GM10248 (cell line): ENCODE measurements around the gene FRMD3.

Source experiments
- CTCF ChIA-PET: fragments of 300-600 bp; sonication (Branson Sonifier 250); formaldehyde crosslinking; extraction: SDS; loops from one replicate; lab custom pipeline; 2021; ENCODE audit warnings: antibody characterized with exemption; lab: Yijun Ruan, JAX
- POLR2A ChIA-PET: fragments of 350-650 bp; sonication (Branson Sonifier 250); formaldehyde crosslinking; extraction: SDS; loops from one replicate; lab custom pipeline; 2020; ENCODE audit warnings: antibody characterized with exemption; lab: Yijun Ruan, JAX
- DNase-seq: peaks from one replicate; pipeline ENCODE4 v3.0.0; 2012; ENCODE audit errors: extremely low spot score
- CTCF ChIP-seq: IDR thresholded peaks from 2 replicates; pipeline ENCODE4 v1.5.1; 2012; ENCODE audit warnings: mild to moderate bottlenecking, low read depth; ENCODE audit errors: extremely low read depth, missing control alignments, control extremely low read depth

Gene FRMD3

GRCh38 chr9:83312537-83312936, 225.7 kb downstream of the FRMD3 start:
- POLR2A ChIA-PET = no interaction called here
- no peak for DNase-seq

GRCh38 chr9:83307066-83307724, 231.0 kb downstream of the FRMD3 start:
- DNase-seq = no peak
- ChIA-PET CTCF (no interaction called here), POLR2A (no interaction called here)
- TF ChIP-seq CTCF = no peak

More at GRCh38 chr9:83312537-83312936, 225.7 kb downstream of the FRMD3 start:
- no peak for TF ChIP-seq CTCF
- CTCF ChIA-PET = interaction anchor here (1.4 to 1.7 kb wide), 2 partner anchors 16 to 22 kb away, joined by 3 to 8 read pairs; no protein-coding TSS in a partner anchor

- TF ChIP-seq CTCF = no peak
- CTCF ChIA-PET = interaction anchor here (1.3 to 2.1 kb wide), 2 partner anchors 30 to 37 kb away, joined by 3 to 9 read pairs; no protein-coding TSS in a partner anchor
- POLR2A ChIA-PET = no interaction called here
- DNase-seq = no peak
Measured at GRCh38 chr9:83304686-83305085, 233.5 kb downstream of the FRMD3 start.

GRCh38 chr9:83299571-83299970, 238.6 kb downstream of the FRMD3 start:
- TF ChIP-seq CTCF = no peak
- ChIA-PET POLR2A (no interaction called here), CTCF (no interaction called here)
- DNase-seq = no peak

- ChIA-PET POLR2A (no interaction called here), CTCF (no interaction called here)
- DNase-seq = no peak
- no peak for TF ChIP-seq CTCF
Measured at GRCh38 chr9:83299094-83299493, 239.1 kb downstream of the FRMD3 start.

- peak; percentile 28 for DNase-seq
- POLR2A ChIA-PET = no interaction called here
- TF ChIP-seq CTCF = no peak
- CTCF ChIA-PET = interaction anchor here (1.4 kb wide), 1 partner anchor 17 kb away, joined by 3 read pairs; no protein-coding TSS in a partner anchor
Measured at GRCh38 chr9:83296123-83296522, 242.1 kb downstream of the FRMD3 start.

- ChIA-PET CTCF (no interaction called here), POLR2A (no interaction called here)
- no peak for DNase-seq
- no peak for TF ChIP-seq CTCF
Measured at GRCh38 chr9:83294816-83295215, 243.4 kb downstream of the FRMD3 start.
